ENCODE measurements around the gene AKIRIN2.
"Not testable (repeated sequence)": the region's sequence is repeated elsewhere in the genome, so short reads cannot be mapped to it uniquely, and the experiment has no call there.

AKIRIN2 gene

GRCh38 chr6:87718662-87719433, 16.8 kb upstream of the AKIRIN2 start:
- DNase-seq (ENCODE audit: low read depth) = no peak

GRCh38 chr6:87716928-87717614, 15.0 kb upstream of the AKIRIN2 start:
- DNase-seq (ENCODE audit: low read depth) = no peak

- no peak for DNase-seq (ENCODE audit: low read depth)
These were observed 12.2 kb upstream of the AKIRIN2 start for GRCh38 chr6:87714093-87714842.

- DNase-seq (ENCODE audit: low read depth) = not testable (repeated sequence)
These were observed 10.7 kb upstream of the AKIRIN2 start for GRCh38 chr6:87712713-87713112.

- no peak for DNase-seq (ENCODE audit: low read depth)
These were observed 8.1 kb upstream of the AKIRIN2 start for GRCh38 chr6:87710090-87710489.

- not testable (repeated sequence) for DNase-seq (ENCODE audit: low read depth)
These were observed 6.8 kb upstream of the AKIRIN2 start for GRCh38 chr6:87708581-87709427.

GRCh38 chr6:87706187-87706966, 4.3 kb upstream of the AKIRIN2 start:
- DNase-seq (ENCODE audit: low read depth) = no peak

- DNase-seq (ENCODE audit: low read depth) = no peak
These were observed 3.1 kb upstream of the AKIRIN2 start for GRCh38 chr6:87705070-87705691.

- DNase-seq (ENCODE audit: low read depth) = not testable (repeated sequence)
These were observed 1.0 kb upstream of the AKIRIN2 start for GRCh38 chr6:87703039-87703438.

- DNase-seq (ENCODE audit: low read depth) = no peak
These were observed 534 bp upstream of the AKIRIN2 start for GRCh38 chr6:87702589-87702945.

GRCh38 chr6:87701344-87701675, 723 bp downstream of the AKIRIN2 start:
- no peak for DNase-seq (ENCODE audit: low read depth)

GRCh38 chr6:87700397-87701343, 1.4 kb downstream of the AKIRIN2 start:
- DNase-seq (ENCODE audit: low read depth) = no peak

- no peak for DNase-seq (ENCODE audit: low read depth)
These were observed 2.5 kb downstream of the AKIRIN2 start for GRCh38 chr6:87699576-87699975.

- DNase-seq (ENCODE audit: low read depth) = no peak
These were observed 3.5 kb downstream of the AKIRIN2 start for GRCh38 chr6:87698547-87699006.

- DNase-seq (ENCODE audit: low read depth) = no peak
These were observed 4.2 kb downstream of the AKIRIN2 start for GRCh38 chr6:87697581-87698546.

GRCh38 chr6:87696817-87697216, 5.2 kb downstream of the AKIRIN2 start:
- DNase-seq (ENCODE audit: low read depth) = not testable (repeated sequence)

- no peak for DNase-seq (ENCODE audit: low read depth)
These were observed 9.9 kb downstream of the AKIRIN2 start for GRCh38 chr6:87692086-87692485.

- no peak for DNase-seq (ENCODE audit: low read depth)
These were observed 11.6 kb downstream of the AKIRIN2 start for GRCh38 chr6:87690441-87690840.

All from stimulated activated CD8-positive, alpha-beta memory T cell treated with anti-CD3 and anti-CD28 coated beads, Interleukin-4, amount 100 ng/mL, for 24 hours (primary cell).